CD8-positive, alpha-beta memory T cell (primary cell): ENCODE results near the gene SRBD1. TPM values are rescaled to one million over a fixed set of nuclear protein-coding genes. Genes with fewer than 3 reads are reported as not detected.

Experiments
- CTCF ChIA-PET: fragments of 350-600 bp; sonication (Branson Sonifier 250); formaldehyde crosslinking; loops from one replicate; lab custom pipeline; 2021; ENCODE audit warnings: antibody characterized with exemption; lab: Charles Lee
- POLR2A ChIA-PET: fragments of 350-600 bp; sonication (Branson Sonifier 250); formaldehyde crosslinking; loops from one replicate; lab custom pipeline; 2021; ENCODE audit warnings: antibody characterized with exemption; lab: Charles Lee
- DNase-seq, 5 donors: peaks; one replicate each; pipeline versions ENCODE4 v3.0.0 to v3.0.0-alpha.2; 2020 to 2022; ENCODE audit warnings: mixed read lengths in 1 of 5
- H3K27ac ChIP-seq: one replicate; pipeline ENCODE4 v1.7.0; 2013; ENCODE audit warnings: low read depth, mild to moderate bottlenecking, low read length, moderate library complexity
- H3K27me3 ChIP-seq: 2 replicates; pipeline ENCODE4 v1.7.0; 2013; ENCODE audit warnings: low read length, mild to moderate bottlenecking; ENCODE audit not compliant: insufficient read depth, poor library complexity, severe bottlenecking
- H3K36me3 ChIP-seq: 2 replicates; pipeline ENCODE4 v1.7.0; 2013; ENCODE audit warnings: mild to moderate bottlenecking, low read length, moderate library complexity; ENCODE audit not compliant: insufficient read depth
- H3K4me1 ChIP-seq: 2 replicates; pipeline ENCODE4 v1.7.0; 2013; ENCODE audit warnings: mild to moderate bottlenecking, low read length, moderate library complexity; ENCODE audit not compliant: insufficient read depth
- H3K4me3 ChIP-seq: 2 replicates; pipeline ENCODE4 v1.7.0; 2013; ENCODE audit warnings: mild to moderate bottlenecking, low read length
- H3K9me3 ChIP-seq: 2 replicates; pipeline ENCODE4 v1.7.0; 2013; ENCODE audit warnings: mild to moderate bottlenecking, low read length
- H3K27ac Mint-ChIP-seq, 8 donors: one replicate each; pipeline ENCODE4 v1.8.0; 2020 to 2021; ENCODE audit warnings: mixed read lengths in 8 of 8, mild to moderate bottlenecking in 6 of 8, inconsistent platforms in 3 of 8, moderate library complexity in 3 of 8
- H3K27me3 Mint-ChIP-seq, 2 donors: one replicate each; pipeline ENCODE4 v1.8.0; 2020 to 2021; ENCODE audit warnings: mixed read lengths in 2 of 2, mild to moderate bottlenecking in 1 of 2, moderate library complexity in 1 of 2
- H3K36me3 Mint-ChIP-seq, 3 donors: one replicate each; pipeline ENCODE4 v1.8.0; 2020 to 2021; ENCODE audit warnings: mixed read lengths in 3 of 3, inconsistent platforms in 1 of 3, mild to moderate bottlenecking in 1 of 3
- H3K4me1 Mint-ChIP-seq, 3 donors: one replicate each; pipeline ENCODE4 v1.8.0; 2020 to 2021; ENCODE audit warnings: mixed read lengths in 3 of 3, inconsistent platforms in 1 of 3, mild to moderate bottlenecking in 1 of 3
- H3K4me3 Mint-ChIP-seq, 7 donors: one replicate each; pipeline ENCODE4 v1.8.0; 2020 to 2021; ENCODE audit warnings: mixed read lengths in 7 of 7, mild to moderate bottlenecking in 6 of 7, moderate library complexity in 4 of 7, inconsistent platforms in 2 of 7
- H3K9me3 Mint-ChIP-seq, 5 donors: one replicate each; pipeline ENCODE4 v1.8.0; 2020 to 2022; ENCODE audit warnings: mixed read lengths in 5 of 5, mild to moderate bottlenecking in 3 of 5, moderate library complexity in 2 of 5, inconsistent platforms in 1 of 5
- polyA plus RNA-seq: library from polyadenylated mRNA; unstranded; fragments of 300-500 nt; fragmentation: Illumina TruSeq; gene quantifications from one replicate; pipeline ENCODE4 v1.2.3, GENCODE V29; 2021
- total RNA-seq, 2 experiments: library from RNA; stranded (reverse); gene quantifications; one replicate each; pipeline ENCODE4 v1.2.3, GENCODE V29; 2021

SRBD1 gene
- total and polyA plus RNA-seq, 3 experiments from 2014 or later, result 12.7 to 18.9 (median 18.1) TPM

DNA sequence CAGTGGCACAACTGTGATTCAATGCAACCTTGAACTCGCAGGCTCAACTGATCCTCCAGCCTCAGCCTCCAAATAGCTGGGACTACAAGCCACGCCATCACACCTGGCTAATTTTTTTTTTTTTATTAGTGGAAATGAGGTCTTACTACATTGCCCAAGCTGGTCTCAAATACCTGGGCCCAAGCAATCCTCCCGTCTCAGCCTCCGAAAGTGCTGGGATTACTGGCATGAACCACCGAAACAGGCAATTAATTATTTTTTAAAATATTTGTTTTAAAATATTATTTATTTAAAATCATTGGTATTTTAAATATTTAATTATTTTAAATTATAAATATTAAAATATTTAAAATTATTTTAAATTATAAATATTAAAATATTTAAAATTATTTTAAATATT is 24.5 kb downstream of the SRBD1 start:
- Mint-ChIP-seq H3K4me3 (no peak overlapping the region), H3K36me3 (peaks cover 3 to 17% (median 5%) of the 10 kb centered on the region in 3 donors)

DNA sequence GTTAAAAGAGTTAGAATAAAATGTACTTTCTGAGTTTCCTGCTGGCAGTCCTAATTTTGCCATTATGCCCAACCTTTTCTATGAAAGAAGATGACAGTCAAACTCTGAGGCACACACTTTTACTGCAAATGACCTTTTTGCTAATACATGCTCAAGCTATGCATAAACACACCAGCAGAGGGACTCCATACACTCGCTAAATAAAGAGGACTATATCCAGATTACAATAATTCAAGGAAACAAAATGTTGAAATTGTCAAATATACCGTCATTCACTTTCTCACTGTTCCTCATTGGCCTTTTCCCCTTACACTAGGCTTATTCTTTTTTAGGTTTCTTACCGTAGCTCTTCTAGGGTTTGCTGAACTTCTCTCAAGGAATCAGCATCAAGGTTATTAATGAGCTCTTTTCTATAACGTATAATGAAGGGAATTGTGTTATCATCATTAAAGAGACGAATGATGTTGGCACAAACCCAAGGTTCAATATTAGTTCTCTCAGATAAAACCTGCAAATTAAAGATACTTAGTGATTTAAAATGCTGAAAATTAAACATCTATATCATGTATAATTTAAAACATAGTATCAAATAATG is 25.7 kb downstream of the SRBD1 start:
- DNase-seq, result peak in 2 of 5 donors; percentile 11 to 17
- Mint-ChIP-seq H3K4me3 (no peak overlapping the region), H3K9me3 (no peaks in the 10 kb centered on the region), H3K36me3 (peaks cover 9 to 19% (median 11%) of the 10 kb centered on the region in 3 donors), H3K27ac (no peak overlapping the region), H3K27me3 (no peaks in the 10 kb centered on the region), H3K4me1 (peaks cover 20 to 30% (median 26%) of the 10 kb centered on the region in 3 donors)
- Histone ChIP-seq H3K4me1 (no peaks in the 10 kb centered on the region), H3K9me3 (no peaks in the 10 kb centered on the region), H3K27me3 (no peaks in the 10 kb centered on the region), H3K27ac (no peak overlapping the region), H3K4me3 (no peak overlapping the region), H3K36me3 (no peaks in the 10 kb centered on the region)
- ChIA-PET CTCF (interaction anchor here (0.9 to 1.6 kb wide), 2 partner anchors 51 to 194 kb away, joined by 3 to 4 read pairs; no protein-coding TSS in a partner anchor), POLR2A (no interaction called here)

More for the DNA sequence above, 24.5 kb downstream of the SRBD1 start:
- Histone ChIP-seq H3K4me1 (no peaks in the 10 kb centered on the region), H3K27ac (no peak overlapping the region), H3K9me3 (no peaks in the 10 kb centered on the region), H3K27me3 (no peaks in the 10 kb centered on the region), H3K4me3 (no peak overlapping the region), H3K36me3 (no peaks in the 10 kb centered on the region)
- DNase-seq, result no peak
- Mint-ChIP-seq H3K27me3 (no peaks in the 10 kb centered on the region), H3K27ac (no peak overlapping the region), H3K4me1 (peaks cover 26 to 36% (median 29%) of the 10 kb centered on the region in 3 donors), H3K9me3 (no peaks in the 10 kb centered on the region)
- CTCF ChIA-PET, result interaction anchor here (1.1 kb wide), 1 partner anchor 24 kb away, joined by 3 read pairs; the partner anchor contains the start of gene SRBD1
- POLR2A ChIA-PET, result no interaction called here

- Histone ChIP-seq H3K9me3 (no peaks in the 10 kb centered on the region), H3K27ac (no peak overlapping the region), H3K4me3 (no peak overlapping the region), H3K27me3 (no peaks in the 10 kb centered on the region), H3K4me1 (no peaks in the 10 kb centered on the region), H3K36me3 (no peaks in the 10 kb centered on the region)
- DNase-seq, result no peak
- CTCF ChIA-PET, result no interaction called here
- H3K27me3 Mint-ChIP-seq, result no peaks in the 10 kb centered on the region
- H3K27ac Mint-ChIP-seq, result no peak overlapping the region
- no peak overlapping the region for H3K4me3 Mint-ChIP-seq
- peaks cover 14 to 18% (median 14%) of the 10 kb centered on the region in 3 donors for H3K4me1 Mint-ChIP-seq
- POLR2A ChIA-PET, result no interaction called here
- no peaks in the 10 kb centered on the region for H3K9me3 Mint-ChIP-seq
- H3K36me3 Mint-ChIP-seq, result peaks cover 6 to 15% (median 11%) of the 10 kb centered on the region in 3 donors
Observed at GRCh38 chr2:45583977-45584376, 27.1 kb downstream of the SRBD1 start.

GRCh38 chr2:45582522-45582921 is 28.5 kb downstream of the SRBD1 start:
- H3K9me3 Mint-ChIP-seq, result no peaks in the 10 kb centered on the region
- no peak overlapping the region for H3K27ac Mint-ChIP-seq
- H3K36me3 Mint-ChIP-seq, result peaks cover 6 to 21% (median 13%) of the 10 kb centered on the region in 3 donors
- Histone ChIP-seq H3K4me3 (no peak overlapping the region), H3K27me3 (no peaks in the 10 kb centered on the region), H3K9me3 (no peaks in the 10 kb centered on the region), H3K27ac (no peak overlapping the region), H3K36me3 (no peaks in the 10 kb centered on the region), H3K4me1 (no peaks in the 10 kb centered on the region)
- ChIA-PET CTCF (no interaction called here), POLR2A (no interaction called here)
- DNase-seq, result no peak
- H3K4me3 Mint-ChIP-seq, result no peak overlapping the region
- H3K27me3 Mint-ChIP-seq, result no peaks in the 10 kb centered on the region
- peaks cover under 1 to 6% (median 2%) of the 10 kb centered on the region in 3 donors for H3K4me1 Mint-ChIP-seq

DNA sequence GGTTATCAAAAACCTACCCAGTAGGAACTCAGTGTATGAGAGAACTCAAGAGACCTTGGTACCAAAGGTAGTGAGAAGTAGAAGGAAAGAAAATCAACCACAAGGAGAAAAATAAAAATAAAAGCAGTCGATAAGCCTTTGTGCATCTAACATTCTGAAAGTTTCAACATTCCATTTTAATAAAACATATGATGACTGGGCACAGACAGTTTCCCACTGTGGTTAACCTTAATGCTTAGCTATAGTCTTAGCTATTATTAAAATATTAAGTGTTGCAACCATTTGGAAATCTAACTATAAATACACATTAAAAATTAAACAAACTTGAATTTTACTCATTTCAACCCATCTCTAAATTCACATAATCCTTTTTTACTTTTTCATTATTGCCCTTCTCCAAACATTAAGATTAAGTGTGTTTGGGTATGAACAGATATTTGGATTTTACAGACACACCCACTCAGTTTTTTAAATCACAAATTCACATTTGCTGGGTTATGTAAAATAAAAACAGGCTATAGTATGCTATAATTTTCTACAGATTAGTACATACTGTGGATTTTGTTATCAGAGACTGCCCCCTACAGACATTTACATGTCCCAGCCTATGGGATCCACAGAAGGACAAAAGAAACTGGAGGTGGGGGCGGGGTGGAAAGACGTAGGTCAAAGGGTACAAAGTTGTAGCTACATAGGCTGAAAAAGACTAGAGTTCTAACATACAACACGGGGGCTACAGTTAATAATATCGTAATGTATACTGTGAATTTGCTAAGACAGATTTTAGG is 32.8 kb downstream of the SRBD1 start:
- POLR2A ChIA-PET, result no interaction called here
- Histone ChIP-seq H3K36me3 (no peaks in the 10 kb centered on the region), H3K27me3 (no peaks in the 10 kb centered on the region), H3K9me3 (no peaks in the 10 kb centered on the region), H3K4me3 (no peak overlapping the region), H3K27ac (no peak overlapping the region), H3K4me1 (no peaks in the 10 kb centered on the region)
- Mint-ChIP-seq H3K4me1 (peaks cover 0 to 2% (median 0%) of the 10 kb centered on the region in 3 donors), H3K9me3 (no peaks in the 10 kb centered on the region), H3K36me3 (peaks cover 6 to 47% (median 18%) of the 10 kb centered on the region in 3 donors), H3K27ac (peak overlapping the region in 2 of 8 donors; percentile 23 to 29), H3K4me3 (no peak overlapping the region), H3K27me3 (no peaks in the 10 kb centered on the region)
- DNase-seq, result peak in 3 of 5 donors; percentile 19 to 47 (median 23)
- CTCF ChIA-PET, result interaction anchor here (2.7 kb wide), 1 partner anchor 597 kb away, joined by 11 read pairs; no protein-coding TSS in a partner anchor

DNA sequence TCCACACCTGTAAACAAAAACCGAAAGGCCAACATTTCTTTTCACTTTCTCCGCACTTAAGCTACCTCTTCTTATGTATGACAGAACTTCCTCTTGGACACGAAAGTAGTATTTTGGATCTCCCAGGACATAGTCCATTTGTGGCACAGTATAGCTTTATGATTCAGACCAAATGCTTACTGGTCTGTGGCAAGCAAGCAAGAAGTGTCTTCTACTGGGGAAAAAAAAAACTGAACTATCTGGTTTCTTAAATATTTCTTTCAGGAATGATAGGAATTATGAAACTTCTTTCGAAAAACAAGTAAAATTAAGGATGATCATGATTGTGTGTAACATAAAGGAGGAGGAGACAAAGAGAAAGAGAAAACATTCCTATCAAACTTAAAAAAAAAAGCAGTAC is 33.6 kb downstream of the SRBD1 start:
- H3K27me3 Mint-ChIP-seq, result no peaks in the 10 kb centered on the region
- H3K9me3 Mint-ChIP-seq, result no peaks in the 10 kb centered on the region
- peaks cover 6 to 50% (median 22%) of the 10 kb centered on the region in 3 donors for H3K36me3 Mint-ChIP-seq
- H3K4me3 Mint-ChIP-seq, result no peak overlapping the region
- peaks cover 0 to 2% (median 0%) of the 10 kb centered on the region in 3 donors for H3K4me1 Mint-ChIP-seq
- ChIA-PET CTCF (interaction anchor here (2.7 kb wide), 1 partner anchor 596 kb away, joined by 11 read pairs; no protein-coding TSS in a partner anchor), POLR2A (no interaction called here)
- DNase-seq, result no peak
- H3K27ac ChIP-seq, result no peak overlapping the region
- H3K27ac Mint-ChIP-seq, result peak overlapping the region in 1 of 8 donors; percentile 2
- no peaks in the 10 kb centered on the region for H3K9me3 ChIP-seq
- H3K27me3 ChIP-seq, result no peaks in the 10 kb centered on the region
- no peaks in the 10 kb centered on the region for H3K4me1 ChIP-seq
- no peak overlapping the region for H3K4me3 ChIP-seq
- H3K36me3 ChIP-seq, result no peaks in the 10 kb centered on the region

DNA sequence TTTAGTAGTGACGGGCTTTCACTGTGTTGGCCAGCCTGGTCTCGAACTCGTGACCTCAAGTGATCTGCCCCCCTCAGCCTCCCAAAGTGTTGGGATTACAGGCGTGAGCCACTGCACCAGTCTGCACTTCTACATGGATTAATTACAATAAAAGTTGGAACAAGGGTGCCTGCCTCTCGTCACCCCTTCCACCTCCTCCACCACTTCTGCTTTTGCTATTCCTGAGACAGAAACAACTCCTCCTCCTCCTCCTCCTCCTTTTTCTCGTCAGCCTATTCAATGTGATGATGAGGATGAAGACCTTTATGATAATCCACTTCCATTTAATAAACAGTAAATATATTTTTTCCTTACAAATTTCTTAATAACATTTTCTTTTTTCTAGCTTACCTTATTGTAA is 35.2 kb downstream of the SRBD1 start:
- DNase-seq, result no peak
- H3K36me3 ChIP-seq, result no peaks in the 10 kb centered on the region
- H3K27me3 Mint-ChIP-seq, result no peaks in the 10 kb centered on the region
- peaks cover 11 to 51% (median 18%) of the 10 kb centered on the region in 3 donors for H3K36me3 Mint-ChIP-seq
- no peaks in the 10 kb centered on the region for H3K9me3 ChIP-seq
- H3K27ac ChIP-seq, result no peak overlapping the region
- no peak overlapping the region for H3K4me3 Mint-ChIP-seq
- CTCF ChIA-PET, result interaction anchor here (2.7 kb wide), 1 partner anchor 594 kb away, joined by 11 read pairs; no protein-coding TSS in a partner anchor
- H3K4me1 ChIP-seq, result no peaks in the 10 kb centered on the region
- H3K27ac Mint-ChIP-seq, result peak overlapping the region in 3 of 8 donors; percentile 5 to 65 (median 35)
- H3K4me3 ChIP-seq, result no peak overlapping the region
- peaks cover 0 to 2% (median 0%) of the 10 kb centered on the region in 3 donors for H3K4me1 Mint-ChIP-seq
- POLR2A ChIA-PET, result no interaction called here
- no peaks in the 10 kb centered on the region for H3K9me3 Mint-ChIP-seq
- no peaks in the 10 kb centered on the region for H3K27me3 ChIP-seq

DNA sequence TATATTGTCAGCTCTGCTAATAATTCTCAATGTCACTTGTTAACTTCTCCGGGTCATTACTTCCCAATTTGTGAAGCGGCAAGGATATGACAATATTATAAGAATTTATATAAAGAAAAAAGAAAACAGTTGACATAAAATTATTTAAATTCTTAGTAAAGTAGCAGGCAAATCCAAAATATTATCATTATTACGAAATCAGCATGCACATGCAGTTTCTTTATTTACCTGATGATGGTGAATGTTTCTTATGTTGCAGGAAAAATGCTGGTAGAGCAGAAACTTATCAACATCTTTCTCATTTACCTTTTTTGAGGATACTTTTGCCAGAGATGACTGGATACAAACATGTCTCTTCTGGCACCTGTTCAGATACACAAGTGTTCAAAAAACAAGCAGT is 38.1 kb downstream of the SRBD1 start:
- peaks cover 8 to 11% (median 9%) of the 10 kb centered on the region in 3 donors for H3K4me1 Mint-ChIP-seq
- Histone ChIP-seq H3K27ac (no peak overlapping the region), H3K4me1 (peaks cover 13% of the 10 kb centered on the region), H3K4me3 (no peak overlapping the region), H3K36me3 (no peaks in the 10 kb centered on the region), H3K9me3 (no peaks in the 10 kb centered on the region), H3K27me3 (no peaks in the 10 kb centered on the region)
- no peak overlapping the region for H3K4me3 Mint-ChIP-seq
- no peak overlapping the region for H3K27ac Mint-ChIP-seq
- DNase-seq, result no peak
- H3K9me3 Mint-ChIP-seq, result no peaks in the 10 kb centered on the region
- CTCF ChIA-PET, result interaction anchor here (1.0 kb wide), 1 partner anchor 591 kb away, joined by 3 read pairs; no protein-coding TSS in a partner anchor
- POLR2A ChIA-PET, result no interaction called here
- H3K27me3 Mint-ChIP-seq, result no peaks in the 10 kb centered on the region
- H3K36me3 Mint-ChIP-seq, result peaks cover 12 to 51% (median 18%) of the 10 kb centered on the region in 3 donors
